HTERT RPE-1 (cell line): Measurements from ENCODE around the gene PACS2.

ENCODE experiments used
- in situ Hi-C: fragments of 300-500 bp; cut with MboI; formaldehyde crosslinking; loops from 4 replicates; pipeline ENCODE4 v1.14.3; 2020; ENCODE audit warnings: low sequenced_read_pairs

The PACS2 gene

GRCh38 chr14:105398044-105398725 lies 83.6 kb downstream of the PACS2 start, which contains the start of gene TEX22:
Gene TEX22, plus strand, starts transcription at chr14:105398538. Its CDS starts 803 bp downstream, at chr14:105399341.
- in situ Hi-C loops, result no loop called here

DNA sequence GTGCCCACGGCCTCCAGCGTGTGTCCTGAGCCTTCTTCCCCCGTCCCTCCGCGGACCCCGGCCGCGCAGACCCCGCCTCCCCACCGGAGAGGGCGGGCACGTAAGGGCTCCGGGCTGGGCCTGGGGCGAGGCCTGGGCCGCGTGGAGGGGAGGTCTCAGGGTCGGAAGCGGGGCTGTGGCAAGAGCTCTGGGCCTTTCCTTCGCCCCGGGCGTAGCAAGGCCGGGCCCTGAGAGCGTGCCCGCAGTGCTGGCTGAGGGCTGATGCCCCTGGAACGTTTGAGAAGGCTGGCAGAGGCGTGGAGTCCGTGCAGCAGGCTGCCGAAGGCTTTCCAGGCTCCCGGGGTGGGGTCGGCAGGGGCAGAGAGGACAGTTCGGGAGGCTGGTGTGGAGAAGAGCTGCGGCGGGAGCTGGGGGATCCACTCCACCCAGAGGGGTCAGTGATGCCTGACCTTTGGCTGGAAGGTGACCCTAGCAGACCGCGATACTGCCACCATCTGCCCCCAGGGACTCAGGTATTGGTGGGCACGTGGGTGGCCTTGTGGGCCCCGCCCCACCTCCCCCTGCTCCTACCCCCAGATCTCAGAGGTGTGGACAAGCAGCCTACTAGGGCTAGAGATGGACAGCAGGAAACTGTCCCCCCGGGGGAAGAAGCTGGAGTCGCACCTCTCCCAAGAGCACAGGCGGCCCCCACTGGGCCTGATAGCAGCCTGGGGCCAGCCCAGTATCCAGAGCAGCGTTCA lies 84.3 kb downstream of the PACS2 start:
- in situ Hi-C loops, result no loop called here

DNA sequence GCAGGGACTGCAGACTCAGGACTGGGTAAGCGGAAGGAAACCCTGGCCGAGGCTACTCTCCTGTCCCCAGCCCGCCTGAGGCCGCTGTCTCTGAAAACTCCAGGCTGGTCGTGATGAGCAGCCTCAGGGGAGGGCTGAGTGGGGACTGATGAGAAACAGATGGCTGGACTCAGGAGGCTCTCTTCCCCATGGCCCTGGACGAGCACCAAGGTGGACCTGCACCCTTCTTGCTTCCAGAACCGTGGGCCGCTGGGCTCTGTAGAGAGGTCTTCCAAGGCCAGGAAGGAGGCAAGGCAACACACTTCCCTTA lies 84.9 kb downstream of the PACS2 start:
- in situ Hi-C loops, result no loop called here

DNA sequence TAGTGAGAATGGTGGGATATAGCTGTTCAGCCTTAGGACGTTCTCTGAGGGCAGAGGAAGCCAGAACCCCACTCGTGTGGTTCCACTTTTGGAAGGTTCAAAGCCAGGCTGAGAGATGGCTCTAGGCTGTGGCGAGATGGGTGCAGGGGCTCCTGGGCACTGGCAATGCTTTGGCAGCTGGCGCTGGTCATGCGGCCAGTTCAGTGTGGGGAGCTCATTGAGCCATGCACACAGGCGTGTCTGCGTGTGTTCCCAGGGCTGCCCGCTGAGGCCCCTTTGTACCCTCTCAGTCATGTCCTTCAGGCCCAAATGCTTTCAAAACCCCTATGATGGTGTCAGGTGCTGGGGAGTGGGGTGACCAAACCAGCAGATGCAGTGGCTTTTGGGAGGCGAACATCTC lies 85.5 kb downstream of the PACS2 start:
- in situ Hi-C loops, result no loop called here

DNA sequence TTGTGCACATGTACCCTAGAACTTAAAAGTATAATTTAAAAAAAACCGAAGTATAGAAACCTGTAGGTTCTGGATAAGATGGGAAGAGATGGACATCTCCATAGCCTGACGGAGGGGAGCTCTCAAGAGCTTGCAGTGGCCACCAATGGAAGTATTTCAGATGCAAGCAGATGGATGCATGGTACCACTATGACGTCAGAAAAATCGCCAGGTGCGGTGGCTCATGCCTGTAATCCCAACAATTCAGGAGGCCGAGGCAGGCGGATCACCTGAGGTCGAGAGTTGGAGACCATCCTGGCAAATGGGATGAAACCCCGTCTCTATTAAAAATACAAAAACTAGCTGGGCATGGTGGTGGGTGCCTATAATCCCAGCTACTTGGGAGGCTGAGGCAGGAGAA lies 87.2 kb downstream of the PACS2 start:
- in situ Hi-C loops, result no loop called here

DNA sequence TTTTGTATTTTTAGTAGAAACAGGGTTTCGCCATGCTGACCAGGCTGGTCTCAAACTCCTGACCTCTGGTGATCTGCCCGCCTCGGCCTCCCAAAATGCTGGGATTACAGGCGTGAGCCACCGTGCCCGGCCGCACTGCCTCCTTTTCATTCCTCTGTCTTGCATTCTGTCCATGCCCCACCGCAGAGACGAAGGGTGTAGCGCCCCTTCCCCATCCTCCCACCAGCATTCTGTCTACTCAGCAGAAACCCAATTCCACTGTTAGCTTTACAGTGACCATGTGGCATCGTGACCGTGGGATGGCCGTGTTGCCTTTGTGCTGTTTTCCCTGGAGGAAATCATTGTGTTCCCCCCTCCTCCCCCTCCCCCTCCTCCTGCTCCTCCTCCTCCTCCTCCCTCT lies 94.0 kb downstream of the PACS2 start:
- in situ Hi-C loops, result no loop called here

DNA sequence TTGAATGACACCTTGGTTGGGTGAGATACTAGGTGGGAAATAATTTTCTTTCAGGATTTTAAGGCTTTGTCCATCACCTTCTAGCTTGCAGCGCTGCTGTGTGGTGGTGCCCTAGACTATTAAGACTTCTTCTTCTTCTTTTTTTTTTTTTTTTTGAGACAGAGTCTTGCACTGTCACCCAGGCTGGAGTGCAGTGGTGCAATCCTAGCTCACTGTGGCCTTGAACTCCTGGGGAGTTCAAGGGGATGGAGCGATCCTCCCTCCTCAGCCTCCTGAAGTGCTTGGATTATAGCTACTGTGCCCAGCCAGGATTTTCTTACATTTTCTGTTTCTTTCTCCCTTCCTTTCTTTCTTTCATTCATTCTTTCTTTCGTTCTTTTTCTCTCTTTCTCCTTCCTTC lies 94.8 kb downstream of the PACS2 start:
- in situ Hi-C loops, result no loop called here

GRCh38 chr14:105410642-105411016 lies 96.1 kb downstream of the PACS2 start:
- in situ Hi-C loops, result no loop called here

DNA sequence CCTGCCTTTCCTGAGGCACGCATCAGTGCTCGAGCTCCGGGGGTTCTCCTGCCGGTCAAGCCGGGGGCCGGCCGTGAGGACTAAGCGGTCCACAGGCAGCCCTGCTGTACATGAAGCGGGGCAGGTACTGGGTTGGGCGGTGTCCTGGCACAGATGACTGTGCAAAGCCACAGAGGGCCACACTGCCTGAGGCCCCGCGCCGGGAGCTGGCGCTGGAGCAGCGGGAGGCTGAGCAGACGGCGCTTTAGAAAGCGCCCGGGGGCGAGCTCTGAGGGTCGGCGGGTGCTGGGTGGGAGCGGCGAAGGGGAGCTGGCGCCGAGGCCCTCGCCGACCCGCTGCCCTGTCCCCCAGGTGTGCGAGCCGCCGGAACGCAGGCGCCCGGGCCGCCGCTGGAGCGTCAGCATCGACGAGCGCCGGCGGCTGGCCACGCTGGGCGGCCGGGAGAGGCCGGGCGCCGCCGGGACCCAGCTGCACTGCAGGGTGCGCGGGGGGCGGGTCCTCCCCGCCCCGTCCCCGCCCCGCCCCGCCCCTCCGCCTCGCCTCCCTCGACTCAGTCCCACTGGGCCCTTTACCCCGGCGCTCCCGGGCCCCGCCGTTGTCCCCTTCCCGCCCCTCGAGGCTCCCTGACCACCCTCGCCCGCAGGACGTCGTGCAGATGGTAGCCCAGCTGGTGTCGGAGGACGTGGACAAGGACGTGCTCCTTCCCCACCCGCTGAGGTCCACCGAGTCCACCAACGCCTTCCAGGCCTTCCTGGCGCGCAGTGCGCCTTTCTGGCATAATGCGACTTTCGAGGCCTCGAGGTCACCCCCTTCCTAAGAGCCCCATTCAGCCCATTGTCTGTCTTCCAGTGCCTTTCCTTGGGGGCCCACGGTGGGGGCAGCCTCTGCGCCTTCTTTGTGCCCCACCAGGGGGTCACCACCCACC lies 96.7 kb downstream of the PACS2 start:
- in situ Hi-C loops, result no loop called here

- in situ Hi-C loops, result no loop called here
Observed at GRCh38 chr14:105411985-105412770, 97.6 kb downstream of the PACS2 start.

GRCh38 chr14:105412771-105413543 lies 98.4 kb downstream of the PACS2 start:
- in situ Hi-C loops, result no loop called here

DNA sequence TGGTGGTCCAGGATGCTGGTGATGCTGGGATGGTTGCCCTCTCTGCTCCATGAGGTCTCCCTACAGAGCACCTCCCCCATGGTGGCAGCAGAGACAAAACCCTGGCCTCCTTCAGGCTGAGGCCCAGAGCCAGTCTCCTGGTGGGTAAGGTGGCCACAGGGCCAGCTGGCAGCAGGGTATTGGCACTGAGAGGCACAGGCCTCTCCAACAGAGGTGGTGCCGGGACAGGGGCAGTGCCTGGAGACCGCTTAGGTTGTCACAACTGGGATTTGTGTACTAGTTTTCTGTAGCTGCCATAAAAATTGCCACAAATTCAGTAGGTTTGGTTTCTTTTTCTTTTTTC lies 99.0 kb downstream of the PACS2 start:
- in situ Hi-C loops, result no loop called here

- in situ Hi-C loops, result no loop called here
Observed at GRCh38 chr14:105414456-105415371, 100.2 kb downstream of the PACS2 start.

- in situ Hi-C loops, result no loop called here
Observed at GRCh38 chr14:105415481-105416428, 101.2 kb downstream of the PACS2 start.

DNA sequence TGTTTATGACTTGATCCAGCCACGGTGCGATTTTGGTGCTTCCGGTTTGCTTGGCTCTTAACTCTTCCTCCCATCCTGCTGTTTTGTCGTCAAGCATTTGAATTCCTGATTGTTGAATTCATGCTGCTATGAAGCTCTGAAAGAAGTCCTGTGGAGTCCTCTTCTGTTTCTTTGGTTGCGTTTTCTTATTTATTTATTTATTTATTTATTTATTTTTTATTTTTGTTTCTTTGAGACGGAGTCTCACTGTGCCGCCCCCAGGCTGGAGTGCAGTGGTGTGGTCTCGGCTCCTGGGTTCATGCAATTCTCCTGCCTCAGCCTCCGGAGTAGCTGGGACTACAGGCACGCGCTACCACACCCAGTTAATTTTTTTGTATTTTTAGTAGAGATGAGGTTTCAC lies 102.1 kb downstream of the PACS2 start:
- in situ Hi-C loops, result no loop called here

GRCh38 chr14:105417690-105418121 lies 103.2 kb downstream of the PACS2 start:
- in situ Hi-C loops, result no loop called here

DNA sequence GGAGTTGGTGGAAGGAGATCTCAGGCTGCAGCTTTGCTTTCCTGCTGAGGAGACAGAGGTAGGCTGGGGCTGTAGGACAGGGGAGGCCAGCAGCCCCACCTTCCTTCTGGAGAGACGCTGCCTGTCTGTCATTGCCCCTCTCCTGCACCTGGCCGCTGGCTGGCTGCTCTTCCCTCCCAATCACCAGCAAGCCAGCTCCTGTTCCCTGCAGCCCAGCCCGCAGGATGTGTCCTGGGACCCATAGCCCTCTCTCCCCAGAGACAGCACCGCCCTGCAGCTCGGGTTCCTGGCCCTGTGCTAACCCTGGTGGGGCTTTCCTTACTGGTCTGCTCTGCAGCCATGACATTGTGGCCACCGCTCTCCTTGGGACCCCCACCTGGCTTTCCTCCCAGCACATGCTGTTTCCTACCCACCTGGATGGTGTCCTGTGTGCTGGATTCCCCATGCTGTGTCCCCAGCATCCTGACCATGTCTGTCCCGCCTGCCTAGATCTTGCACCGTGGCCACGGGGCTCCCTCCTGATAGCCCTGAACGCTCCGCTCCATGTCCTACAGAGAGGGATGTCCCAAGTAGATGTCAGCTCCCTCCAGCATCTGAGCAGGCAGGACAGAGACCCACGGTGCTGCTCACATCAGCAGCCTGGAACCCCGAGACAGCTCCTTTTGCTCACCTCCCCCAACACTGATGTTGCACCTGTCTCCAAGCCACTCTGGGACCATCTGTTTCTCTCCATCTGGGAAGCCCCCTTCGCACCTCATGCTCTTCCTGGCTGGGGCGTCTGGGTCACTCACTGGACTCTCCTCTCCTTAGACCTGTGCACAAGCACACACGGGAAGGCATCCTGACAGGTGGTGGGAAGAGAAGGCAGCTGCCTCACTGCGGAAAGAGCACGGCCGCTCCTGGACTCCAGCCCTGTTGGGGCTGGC lies 104.0 kb downstream of the PACS2 start:
- in situ Hi-C loops, result no loop called here
